Large intestine (tissue), 3 donors: ENCODE results near the gene CHAMP1. TPM values are rescaled to one million over a fixed set of nuclear protein-coding genes. Genes with fewer than 3 reads are reported as not detected.
A peak's percentile ranks its signal among the peaks of the same experiment; 100 is the strongest.

Experiments
- DNase-seq, 2 donors: peaks; one replicate each; pipeline versions ENCODE4 v3.0.0 to v3.0.0-alpha.2; 2013
- H3K27ac ChIP-seq: one replicate; pipeline ENCODE4 v1.5.1; 2013; ENCODE audit warnings: low read length
- H3K27me3 ChIP-seq: 2 replicates; pipeline ENCODE4 v1.6.1; 2013; ENCODE audit warnings: low read length; ENCODE audit not compliant: control insufficient read depth, insufficient read depth
- H3K36me3 ChIP-seq: 2 replicates; pipeline ENCODE4 v1.6.1; 2013; ENCODE audit warnings: low read length; ENCODE audit not compliant: control insufficient read depth, insufficient read depth
- H3K4me1 ChIP-seq: one replicate; pipeline ENCODE4 v1.6.1; 2013; ENCODE audit warnings: low read length; ENCODE audit not compliant: control insufficient read depth, insufficient read depth
- H3K4me3 ChIP-seq: one replicate; pipeline ENCODE4 v1.5.1; 2013; ENCODE audit warnings: low read length
- H3K9me3 ChIP-seq: one replicate; pipeline ENCODE4 v1.6.1; 2013; ENCODE audit warnings: mild to moderate bottlenecking, low read depth, low read length, moderate library complexity; ENCODE audit not compliant: control insufficient read depth
- WGBS: methylation state at CpG from one replicate; pipeline ENCODE4 v1.1.5; 2013; ENCODE audit warnings: low lambda C conversion rate; ENCODE audit not compliant: insufficient coverage; 5-methylcytosine and 5-hydroxymethylcytosine counted together
- polyA plus RNA-seq: library from polyadenylated mRNA; unstranded; fragments of 120-200 nt; gene quantifications from one replicate; pipeline ENCODE4 v1.2.1, GENCODE V29; 2013

Gene CHAMP1
- polyA plus RNA-seq, 1 donor, result 23.0 TPM

DNA sequence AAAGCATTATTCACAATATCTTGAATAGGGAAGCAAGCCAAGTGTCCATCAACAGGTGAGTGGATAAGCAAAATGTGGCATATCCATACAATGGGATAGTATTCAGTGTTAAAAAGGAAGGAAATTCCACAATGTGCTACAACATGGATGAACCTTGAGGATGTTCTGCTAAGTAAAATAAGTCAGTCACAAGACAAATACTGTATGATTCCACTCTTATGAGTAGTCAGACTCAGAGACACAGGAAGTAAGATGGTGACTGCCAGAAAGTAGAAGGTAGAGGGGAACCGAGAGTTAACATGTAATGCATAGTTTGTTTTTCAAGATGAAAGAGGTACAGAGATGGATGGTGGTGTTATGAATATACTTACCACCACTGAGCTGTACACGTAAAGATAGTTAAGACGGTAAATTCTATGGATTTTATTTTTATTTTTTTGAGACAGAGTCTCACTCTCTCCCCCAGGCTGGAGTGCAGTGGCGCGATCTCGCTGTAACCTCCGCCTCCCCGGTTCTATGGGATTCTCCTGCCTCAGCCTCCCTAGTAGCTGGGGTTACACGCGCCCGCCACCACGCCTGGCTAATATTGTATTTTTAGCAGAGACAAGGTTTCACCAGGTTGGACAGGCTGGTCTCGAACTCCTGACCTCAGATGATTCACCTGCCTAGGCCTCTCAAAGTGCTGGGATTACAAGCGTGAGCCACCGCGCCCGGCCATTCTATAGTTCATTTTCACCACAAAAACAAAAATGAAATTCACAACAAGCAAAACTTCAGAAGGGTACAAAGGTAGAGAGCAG lies 1.0 kb upstream of the CHAMP1 start:
- peak overlapping the region; percentile 89 for H3K27ac ChIP-seq
- no peaks in the 10 kb centered on the region for H3K27me3 ChIP-seq
- H3K4me3 ChIP-seq, result peak overlapping the region; percentile 75
- H3K36me3 ChIP-seq, result no peaks in the 10 kb centered on the region
- H3K4me1 ChIP-seq, result peaks cover 14% of the 10 kb centered on the region
- DNase-seq, result no peak
- H3K9me3 ChIP-seq, result no peaks in the 10 kb centered on the region
- 97% methylated on average over 5 of the region's 17 CpGs for WGBS

DNA sequence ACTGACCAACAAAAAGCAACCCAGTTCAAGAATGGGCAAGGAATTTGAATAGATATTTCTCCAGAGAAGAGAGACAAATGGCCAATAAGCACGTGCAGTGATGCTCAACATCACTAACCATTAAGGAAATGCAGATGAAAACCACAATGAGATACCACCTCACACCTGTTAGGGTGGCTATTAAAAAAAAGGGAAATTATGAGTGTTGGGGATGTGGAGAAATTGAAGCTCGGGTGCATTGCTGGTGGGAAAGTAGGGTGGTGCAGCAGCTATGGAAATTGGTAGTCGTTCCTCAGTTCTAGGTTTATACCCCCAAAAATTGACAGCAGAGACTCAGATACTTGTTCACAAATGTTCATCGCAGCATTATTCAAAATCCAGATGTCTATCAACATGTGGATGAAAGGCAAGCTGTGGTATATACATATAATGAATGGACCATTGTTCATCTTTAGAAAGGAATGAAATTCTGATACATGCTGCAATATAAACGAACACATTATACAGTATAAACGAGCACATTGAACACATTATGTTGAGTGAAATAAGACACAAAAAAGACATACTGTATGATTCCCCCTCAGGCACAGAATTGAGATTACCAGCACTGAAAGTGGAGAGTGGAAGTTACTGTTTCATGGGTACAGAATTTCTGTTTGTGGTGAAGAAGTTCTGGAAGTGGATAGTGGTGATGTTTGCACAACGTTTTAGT lies 927 bp downstream of the CHAMP1 start:
- Histone ChIP-seq H3K4me3 (peak overlapping the region; percentile 75), H3K36me3 (peaks cover 1% of the 10 kb centered on the region), H3K27ac (peak overlapping the region; percentile 77), H3K9me3 (no peaks in the 10 kb centered on the region), H3K4me1 (peaks cover 14% of the 10 kb centered on the region), H3K27me3 (no peaks in the 10 kb centered on the region)
- DNase-seq, result no peak
- 38% methylated on average over 1 of the region's 7 CpGs for WGBS

DNA sequence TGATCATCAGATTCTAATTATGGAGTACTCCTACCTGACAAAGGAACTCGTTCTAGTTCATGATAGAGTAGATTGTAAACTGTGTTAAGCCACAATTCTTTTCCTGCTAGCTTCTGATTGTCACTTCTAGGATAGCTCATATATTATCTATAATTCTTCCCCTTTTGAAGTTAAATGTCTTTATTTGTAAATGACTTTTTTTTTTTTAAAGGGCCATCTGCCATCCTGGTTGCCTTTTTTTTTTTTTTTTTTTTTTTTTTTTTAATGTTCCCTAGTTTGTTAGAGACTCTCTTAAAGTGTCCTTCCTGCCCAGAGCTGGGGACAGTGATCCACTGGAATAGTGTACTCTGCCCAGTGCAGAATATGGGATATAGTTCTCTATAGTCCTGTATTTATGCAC lies 4.3 kb downstream of the CHAMP1 start:
- 60% methylated on average over 1 of the region's 1 CpG for WGBS
- Histone ChIP-seq H3K4me1 (peaks cover 10% of the 10 kb centered on the region), H3K4me3 (no peak overlapping the region), H3K27ac (no peak overlapping the region), H3K27me3 (no peaks in the 10 kb centered on the region), H3K36me3 (peaks cover 21% of the 10 kb centered on the region), H3K9me3 (no peaks in the 10 kb centered on the region)
- no peak for DNase-seq

DNA sequence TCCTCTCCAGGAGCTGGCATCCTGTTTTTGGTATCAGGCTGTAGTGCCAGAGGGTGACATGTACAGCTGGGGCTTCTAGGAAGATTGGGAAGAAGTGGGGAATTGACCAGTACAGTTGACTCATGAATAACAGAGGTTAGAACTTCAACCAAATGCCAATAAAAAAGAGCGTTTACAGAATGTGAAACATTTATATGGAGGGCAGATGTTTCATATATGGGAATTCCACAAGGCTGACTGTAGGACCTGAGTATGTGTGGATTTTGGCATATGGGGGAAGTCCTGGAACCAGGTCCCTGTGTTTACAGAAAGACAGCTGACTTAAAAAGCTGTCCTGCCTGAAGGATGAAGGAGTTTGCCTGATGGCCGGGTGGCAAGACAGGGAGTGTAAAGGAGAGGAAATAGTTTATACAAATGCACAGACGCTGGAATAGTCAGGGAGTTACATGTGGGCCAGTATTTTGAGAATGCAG lies 5.2 kb downstream of the CHAMP1 start:
- no peak for DNase-seq
- H3K36me3 ChIP-seq, result peaks cover 30% of the 10 kb centered on the region
- no CpG with 5 or more reads among the region's 3 CpGs for WGBS
- H3K4me1 ChIP-seq, result peaks cover 9% of the 10 kb centered on the region
- no peak overlapping the region for H3K27ac ChIP-seq
- no peak overlapping the region for H3K4me3 ChIP-seq
- no peaks in the 10 kb centered on the region for H3K9me3 ChIP-seq
- no peaks in the 10 kb centered on the region for H3K27me3 ChIP-seq

DNA sequence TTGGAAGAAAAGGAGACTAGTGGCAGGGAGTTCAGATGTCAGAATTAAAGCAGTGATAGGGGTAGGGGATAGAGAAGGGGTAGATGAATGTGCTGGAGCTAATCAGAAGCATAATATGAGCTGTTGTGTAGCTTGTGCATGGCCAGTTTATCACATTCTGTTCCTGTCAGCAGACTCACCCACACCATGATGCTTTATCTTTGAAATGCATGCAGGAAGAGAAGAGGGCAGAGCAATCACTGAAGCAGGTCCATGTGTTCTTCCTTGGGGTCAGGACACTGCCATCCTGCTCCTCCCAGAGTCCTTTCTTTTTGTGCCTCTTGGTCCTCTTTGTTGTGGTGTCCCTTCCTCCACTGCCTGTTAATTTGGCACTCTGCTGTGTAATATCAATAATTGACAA lies 5.8 kb downstream of the CHAMP1 start:
- peaks cover 9% of the 10 kb centered on the region for H3K4me1 ChIP-seq
- DNase-seq, result no peak
- H3K27me3 ChIP-seq, result no peaks in the 10 kb centered on the region
- no peak overlapping the region for H3K4me3 ChIP-seq
- H3K9me3 ChIP-seq, result no peaks in the 10 kb centered on the region
- peaks cover 36% of the 10 kb centered on the region for H3K36me3 ChIP-seq
- H3K27ac ChIP-seq, result no peak overlapping the region

DNA sequence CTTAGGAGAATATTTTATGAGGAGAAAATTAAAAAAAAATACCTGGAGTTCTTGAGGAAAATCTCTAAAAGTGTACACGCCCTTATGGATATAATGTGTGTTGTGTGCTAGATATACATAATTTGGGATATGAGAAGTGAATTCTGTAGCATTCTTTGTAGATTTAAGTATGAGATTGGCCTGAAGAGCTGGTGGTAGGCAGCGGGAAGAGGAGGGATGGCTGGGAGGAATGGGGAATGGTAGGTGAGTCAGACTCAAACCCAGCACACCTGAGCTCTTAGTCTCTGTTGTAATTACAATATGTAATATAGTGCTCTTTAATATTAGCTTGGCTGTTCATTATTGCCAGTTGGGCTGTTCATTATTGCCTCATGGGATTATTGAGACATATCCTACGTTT lies 7.0 kb downstream of the CHAMP1 start:
- DNase-seq, result no peak
- no peak overlapping the region for H3K27ac ChIP-seq
- no peak overlapping the region for H3K4me3 ChIP-seq
- no peaks in the 10 kb centered on the region for H3K27me3 ChIP-seq
- no peaks in the 10 kb centered on the region for H3K4me1 ChIP-seq
- H3K9me3 ChIP-seq, result no peaks in the 10 kb centered on the region
- H3K36me3 ChIP-seq, result peaks cover 39% of the 10 kb centered on the region
- WGBS, result no CpG with 5 or more reads among the region's 3 CpGs

DNA sequence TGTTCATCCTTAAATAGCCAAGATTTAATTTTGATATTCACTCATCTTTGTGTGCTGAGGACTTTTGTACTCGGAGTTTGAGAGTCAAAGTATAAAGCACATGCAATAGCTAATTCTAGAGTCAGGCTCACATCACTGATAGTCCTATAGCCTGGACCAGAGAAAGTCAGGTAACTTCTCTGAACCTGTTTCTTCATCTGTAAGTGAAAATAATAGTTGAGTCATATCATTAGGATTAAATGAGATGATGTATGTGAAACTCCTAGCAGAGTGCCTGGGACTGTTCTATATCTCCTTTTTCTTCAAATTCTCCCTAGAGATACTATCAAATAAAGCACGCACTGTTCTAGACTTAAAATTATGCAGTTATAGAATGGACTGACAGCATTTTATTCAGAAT lies 9.0 kb downstream of the CHAMP1 start:
- 100% methylated on average over 1 of the region's 2 CpGs for WGBS

DNA sequence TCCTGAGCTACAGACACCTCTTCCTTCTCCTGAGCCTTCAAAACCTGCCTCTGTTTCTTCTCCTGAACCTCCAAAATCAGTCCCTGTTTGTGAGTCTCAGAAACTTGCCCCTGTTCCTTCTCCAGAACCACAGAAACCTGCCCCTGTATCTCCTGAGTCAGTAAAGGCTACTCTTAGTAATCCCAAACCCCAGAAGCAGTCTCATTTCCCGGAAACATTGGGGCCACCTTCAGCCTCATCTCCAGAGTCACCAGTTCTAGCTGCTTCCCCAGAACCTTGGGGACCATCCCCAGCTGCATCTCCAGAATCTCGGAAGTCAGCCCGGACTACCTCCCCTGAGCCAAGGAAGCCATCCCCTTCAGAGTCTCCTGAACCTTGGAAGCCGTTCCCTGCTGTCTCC lies 10.0 kb downstream of the CHAMP1 start:
- WGBS, result no CpG with 5 or more reads among the region's 4 CpGs
- Histone ChIP-seq H3K4me3 (no peak overlapping the region), H3K9me3 (no peaks in the 10 kb centered on the region), H3K36me3 (peaks cover 45% of the 10 kb centered on the region), H3K27ac (no peak overlapping the region), H3K4me1 (no peaks in the 10 kb centered on the region), H3K27me3 (no peaks in the 10 kb centered on the region)
- DNase-seq, result no peak

More for the DNA sequence above, 9.0 kb downstream of the CHAMP1 start:
- no peak overlapping the region for H3K4me3 ChIP-seq
- DNase-seq, result no peak
- no peaks in the 10 kb centered on the region for H3K9me3 ChIP-seq
- H3K27me3 ChIP-seq, result no peaks in the 10 kb centered on the region
- no peak overlapping the region for H3K27ac ChIP-seq
- no peaks in the 10 kb centered on the region for H3K4me1 ChIP-seq
- H3K36me3 ChIP-seq, result peaks cover 45% of the 10 kb centered on the region

DNA sequence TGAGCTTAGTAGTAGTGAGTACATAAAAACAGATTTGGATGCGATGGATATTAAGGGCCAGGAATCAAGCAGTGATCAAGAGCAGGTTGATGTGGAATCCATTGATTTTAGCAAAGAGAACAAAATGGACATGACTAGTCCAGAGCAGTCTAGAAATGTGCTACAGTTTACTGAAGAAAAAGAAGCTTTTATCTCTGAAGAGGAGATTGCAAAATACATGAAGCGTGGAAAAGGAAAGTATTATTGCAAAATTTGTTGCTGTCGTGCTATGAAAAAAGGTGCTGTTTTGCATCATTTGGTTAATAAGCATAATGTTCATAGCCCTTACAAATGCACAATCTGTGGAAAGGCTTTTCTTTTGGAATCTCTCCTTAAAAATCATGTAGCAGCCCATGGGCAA lies 11.4 kb downstream of the CHAMP1 start:
- no peaks in the 10 kb centered on the region for H3K4me1 ChIP-seq
- H3K27ac ChIP-seq, result no peak overlapping the region
- 100% methylated on average over 1 of the region's 3 CpGs for WGBS

DNA sequence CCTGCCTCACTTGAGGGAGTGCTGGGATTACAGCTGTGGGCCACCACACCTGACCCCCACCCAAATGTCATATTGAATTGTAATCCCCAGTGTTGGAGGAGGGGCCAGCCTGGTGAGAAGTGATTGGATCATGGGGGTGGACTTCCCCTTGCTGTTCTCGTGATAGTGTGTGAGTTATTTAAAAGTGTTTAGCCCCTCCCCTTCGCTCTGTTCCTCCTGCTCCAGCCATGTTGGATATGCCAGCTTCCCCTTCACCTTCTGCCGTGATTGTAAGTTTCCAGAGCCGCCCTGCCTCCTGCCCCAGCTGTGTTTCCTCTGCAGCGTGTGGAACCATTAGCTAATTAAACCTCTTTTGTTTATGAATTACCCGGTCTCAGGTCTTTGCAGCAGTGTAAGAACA lies 13.7 kb downstream of the CHAMP1 start:
- Histone ChIP-seq H3K4me3 (no peak overlapping the region), H3K27me3 (no peaks in the 10 kb centered on the region), H3K36me3 (peaks cover 28% of the 10 kb centered on the region), H3K4me1 (no peaks in the 10 kb centered on the region), H3K9me3 (no peaks in the 10 kb centered on the region), H3K27ac (no peak overlapping the region)
- no peak for DNase-seq
- 60% methylated on average over 1 of the region's 6 CpGs for WGBS

More for the DNA sequence above, 11.4 kb downstream of the CHAMP1 start:
- no peak overlapping the region for H3K4me3 ChIP-seq
- peaks cover 42% of the 10 kb centered on the region for H3K36me3 ChIP-seq
- no peaks in the 10 kb centered on the region for H3K27me3 ChIP-seq
- no peaks in the 10 kb centered on the region for H3K9me3 ChIP-seq
- DNase-seq, result no peak
